Measurements from ENCODE around the gene CCDC85B. TPM values are rescaled to one million over a fixed set of nuclear protein-coding genes. Genes with fewer than 3 reads are reported as not detected.

The CCDC85B gene
- total and polyA plus RNA-seq, 2 of the 13 experiments (the other 11 are each of a cell fraction or from before 2014, with no cell fraction given): 8.2 to 19.5 TPM

GRCh38 chr11:65919141-65919572 is 28.7 kb downstream of the CCDC85B start, which contains the start of gene DRAP1 (continued):
- 0 out of 2 replicates have a peak, but pooled peaks have one; percentile 54 for TF ChIP-seq ZNF567 (CRISPR knock-in tag; IDR thresholded peaks at IDR 0.05; ENCODE audit: borderline replicate concordance)
- TF ChIP-seq RAD51 (IDR thresholded peaks at IDR 0.05; ENCODE audit: borderline replicate concordance): no peak
- TF ChIP-seq ZBTB26 (CRISPR knock-in tag; IDR thresholded peaks at IDR 0.05; ENCODE audit: borderline replicate concordance): peak; percentile 50; the same call in 1 of the 2 replicates
- no peak for TF ChIP-seq ZNF598 (CRISPR knock-in tag; IDR thresholded peaks at IDR 0.05; ENCODE audit: borderline replicate concordance)
- TF ChIP-seq FOXP4 (CRISPR knock-in tag; IDR thresholded peaks at IDR 0.05): peak; percentile 57; the same call in 1 of the 2 replicates
- TF ChIP-seq GLMP (CRISPR knock-in tag; IDR thresholded peaks at IDR 0.05; ENCODE audit: borderline replicate concordance): no peak
- TF ChIP-seq GPBP1L1 (CRISPR knock-in tag; IDR thresholded peaks at IDR 0.05): no peak
- TF ChIP-seq KAT2B (IDR thresholded peaks at IDR 0.05; ENCODE audit: borderline replicate concordance, low read depth, low read length): no peak
- no peak; the same call in 1 of the 2 replicates for TF ChIP-seq CCDC6 (CRISPR knock-in tag; IDR thresholded peaks at IDR 0.05)
- TF ChIP-seq ZNF121 (CRISPR knock-in tag; IDR thresholded peaks at IDR 0.05): peak; percentile 32; the same call in 1 of the 2 replicates
- peak; percentile 30; the same call in 1 of the 2 replicates for TF ChIP-seq PHF21A (CRISPR knock-in tag; IDR thresholded peaks at IDR 0.05)
- TF ChIP-seq JUN (CRISPR knock-in tag; IDR thresholded peaks at IDR 0.05): peak; percentile 53; the same call in 1 of the 2 replicates
- TF ChIP-seq ZHX1 (CRISPR knock-in tag; IDR thresholded peaks at IDR 0.05; ENCODE audit: low read depth): no peak
- peak; percentile 73; the same call in 1 of the 2 replicates for TF ChIP-seq TOE1 (CRISPR knock-in tag; IDR thresholded peaks at IDR 0.05)
- TF ChIP-seq BCL3 (CRISPR knock-in tag; IDR thresholded peaks at IDR 0.05): 0 out of 2 replicates have a peak, but pooled peaks have one; percentile 36
- TF ChIP-seq TERF1 (CRISPR knock-in tag; IDR thresholded peaks at IDR 0.05): no peak

Measured in HepG2 (cell line).